OCI-LY3 (cell line): ENCODE measurements around the gene MCUB.

Source experiments
- H2AFZ ChIP-seq: fragments of 200-600, 300-600 bp; shearing (Covaris generic); 2 replicates; pipeline ENCODE4 v1.6.0; 2014; ENCODE audit warnings: antibody characterized with exemption, low read depth, low read length
- H3K27ac ChIP-seq: fragments of 200-600, 300-600 bp; sonication (generic); 2 replicates; pipeline ENCODE4 v1.5.1; 2014; ENCODE audit warnings: mild to moderate bottlenecking, low read length, moderate library complexity, mixed read lengths
- H3K27me3 ChIP-seq: fragments of 200-600, 300-600 bp; sonication (generic); 2 replicates; pipeline ENCODE4 v1.6.1; 2014; ENCODE audit warnings: low read depth, low read length, mixed read lengths
- H3K36me3 ChIP-seq: fragments of 200-600, 300-600 bp; sonication (generic); replicated peaks from 2 replicates; pipeline ENCODE3; 2014; ENCODE audit warnings: low read depth, low read length, mixed read lengths
- H3K4me1 ChIP-seq: fragments of 300-600, 200-600 bp; sonication (generic); 2 replicates; pipeline ENCODE4 v1.6.1; 2014; ENCODE audit warnings: low read length, mixed read lengths
- H3K4me2 ChIP-seq: fragments of 200-600, 300-600 bp; sonication (generic); 2 replicates; pipeline ENCODE4 v1.6.1; 2014; ENCODE audit warnings: low read length, mixed read lengths
- H3K4me3 ChIP-seq: fragments of 300-600, 200-600 bp; sonication (generic); 2 replicates; pipeline ENCODE4 v1.5.1; 2014; ENCODE audit warnings: antibody characterized with exemption, mild to moderate bottlenecking, low read length, moderate library complexity
- H3K79me2 ChIP-seq: fragments of 300-600, 200-600 bp; shearing (Covaris generic); 2 replicates; pipeline ENCODE4 v1.6.1; 2014; ENCODE audit warnings: mild to moderate bottlenecking, low read length, mixed read lengths
- H3K9ac ChIP-seq: fragments of 300-600, 200-600 bp; shearing (Covaris generic); 2 replicates; pipeline ENCODE4 v1.6.0; 2014; ENCODE audit warnings: mild to moderate bottlenecking, low read length, moderate library complexity
- H3K9me3 ChIP-seq: fragments of 200-600, 300-600 bp; shearing (Covaris generic); 2 replicates; pipeline ENCODE4 v1.6.1; 2014; ENCODE audit warnings: low read length, mixed read lengths; ENCODE audit not compliant: insufficient read depth
- H4K20me1 ChIP-seq: fragments of 200-600, 300-600 bp; sonication (generic); 2 replicates; pipeline ENCODE4 v1.6.1; 2016; ENCODE audit warnings: low read length, mixed read lengths; ENCODE audit not compliant: insufficient read depth
- CTCF ChIP-seq: fragments of 200-600, 300-600 bp; sonication (generic); IDR thresholded peaks from 2 replicates; pipeline ENCODE4 v1.5.1; 2014; ENCODE audit warnings: antibody characterized with exemption, low read length, low read depth
- EZH2phosphoT487 ChIP-seq: fragments of 200-600 bp; shearing (Covaris generic); IDR thresholded peaks from 2 replicates; pipeline ENCODE4 v1.6.1; 2018; ENCODE audit warnings: antibody characterized with exemption, mixed run types, low read depth

MCUB gene

DNA sequence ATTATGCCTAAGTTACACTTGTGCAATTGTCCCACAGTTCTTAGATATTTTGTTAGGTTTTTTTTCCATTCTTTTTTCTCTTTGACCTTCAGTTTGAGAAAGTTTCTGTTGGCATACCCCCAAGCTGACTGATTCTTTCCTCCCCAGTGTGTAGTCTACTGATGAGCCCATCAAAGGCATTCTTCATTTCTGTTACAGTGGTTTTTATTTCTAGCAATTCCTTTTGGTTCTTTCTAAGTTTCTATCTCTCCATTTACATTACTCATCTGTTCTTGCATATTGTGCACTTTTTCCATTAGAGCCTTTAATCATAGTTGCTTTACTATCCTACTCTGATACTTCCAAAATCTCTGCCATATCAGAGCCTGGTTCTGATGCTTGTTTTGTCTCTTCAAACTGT, 111.3 kb downstream of the MCUB start:
- Histone ChIP-seq H3K27ac (no peak overlapping the region), H3K36me3 (peaks cover 3% of the 10 kb centered on the region), H2AFZ (no peak overlapping the region), H3K79me2 (no peaks in the 10 kb centered on the region), H4K20me1 (no peaks in the 10 kb centered on the region), H3K4me3 (no peak overlapping the region), H3K4me1 (no peaks in the 10 kb centered on the region), H3K4me2 (no peak overlapping the region), H3K27me3 (no peaks in the 10 kb centered on the region), H3K9ac (no peak overlapping the region), H3K9me3 (peaks cover 8% of the 10 kb centered on the region; the same call in 1 of the 2 replicates)
- TF ChIP-seq CTCF (no peak), EZH2phosphoT487 (no peak)

GRCh38 chr4:109672169-109672930, 112.3 kb downstream of the MCUB start:
- Histone ChIP-seq H3K27ac (no peak overlapping the region), H3K4me3 (no peak overlapping the region), H4K20me1 (no peaks in the 10 kb centered on the region), H3K79me2 (no peaks in the 10 kb centered on the region), H3K9ac (no peak overlapping the region), H3K9me3 (peaks cover 8% of the 10 kb centered on the region; the same call in 1 of the 2 replicates), H2AFZ (no peak overlapping the region), H3K27me3 (no peaks in the 10 kb centered on the region), H3K4me1 (no peaks in the 10 kb centered on the region), H3K4me2 (no peak overlapping the region), H3K36me3 (peaks cover 3% of the 10 kb centered on the region)
- TF ChIP-seq CTCF, result no peak

GRCh38 chr4:109673303-109673702, 113.3 kb downstream of the MCUB start:
- no peaks in the 10 kb centered on the region for H3K27me3 ChIP-seq
- H4K20me1 ChIP-seq, result no peaks in the 10 kb centered on the region
- H3K4me1 ChIP-seq, result no peaks in the 10 kb centered on the region
- no peak for TF ChIP-seq CTCF
- TF ChIP-seq EZH2phosphoT487, result no peak
- H3K4me3 ChIP-seq, result no peak overlapping the region
- no peak overlapping the region for H3K4me2 ChIP-seq
- no peak overlapping the region for H2AFZ ChIP-seq
- H3K9ac ChIP-seq, result no peak overlapping the region
- H3K79me2 ChIP-seq, result no peaks in the 10 kb centered on the region
- H3K9me3 ChIP-seq, result peaks cover 8% of the 10 kb centered on the region; the same call in 1 of the 2 replicates
- H3K27ac ChIP-seq, result no peak overlapping the region
- H3K36me3 ChIP-seq, result peaks cover 3% of the 10 kb centered on the region

GRCh38 chr4:109675181-109675580, 115.1 kb downstream of the MCUB start:
- H3K36me3 ChIP-seq, result peaks cover 3% of the 10 kb centered on the region
- H3K27ac ChIP-seq, result no peak overlapping the region
- H3K4me2 ChIP-seq, result no peak overlapping the region
- H4K20me1 ChIP-seq, result no peaks in the 10 kb centered on the region
- no peak for TF ChIP-seq CTCF
- TF ChIP-seq EZH2phosphoT487, result no peak
- no peaks in the 10 kb centered on the region for H3K4me1 ChIP-seq
- H3K9ac ChIP-seq, result no peak overlapping the region
- peaks cover 8% of the 10 kb centered on the region; the same call in 1 of the 2 replicates for H3K9me3 ChIP-seq
- no peak overlapping the region for H3K4me3 ChIP-seq
- no peaks in the 10 kb centered on the region for H3K79me2 ChIP-seq
- no peaks in the 10 kb centered on the region for H3K27me3 ChIP-seq
- no peak overlapping the region for H2AFZ ChIP-seq
